Eye (tissue), 1 donor: ENCODE measurements around the gene PIK3R1.

Source experiments
- DNase-seq: peaks from one replicate; pipeline ENCODE4 v3.0.0-alpha.2; 2015

Gene PIK3R1

DNA sequence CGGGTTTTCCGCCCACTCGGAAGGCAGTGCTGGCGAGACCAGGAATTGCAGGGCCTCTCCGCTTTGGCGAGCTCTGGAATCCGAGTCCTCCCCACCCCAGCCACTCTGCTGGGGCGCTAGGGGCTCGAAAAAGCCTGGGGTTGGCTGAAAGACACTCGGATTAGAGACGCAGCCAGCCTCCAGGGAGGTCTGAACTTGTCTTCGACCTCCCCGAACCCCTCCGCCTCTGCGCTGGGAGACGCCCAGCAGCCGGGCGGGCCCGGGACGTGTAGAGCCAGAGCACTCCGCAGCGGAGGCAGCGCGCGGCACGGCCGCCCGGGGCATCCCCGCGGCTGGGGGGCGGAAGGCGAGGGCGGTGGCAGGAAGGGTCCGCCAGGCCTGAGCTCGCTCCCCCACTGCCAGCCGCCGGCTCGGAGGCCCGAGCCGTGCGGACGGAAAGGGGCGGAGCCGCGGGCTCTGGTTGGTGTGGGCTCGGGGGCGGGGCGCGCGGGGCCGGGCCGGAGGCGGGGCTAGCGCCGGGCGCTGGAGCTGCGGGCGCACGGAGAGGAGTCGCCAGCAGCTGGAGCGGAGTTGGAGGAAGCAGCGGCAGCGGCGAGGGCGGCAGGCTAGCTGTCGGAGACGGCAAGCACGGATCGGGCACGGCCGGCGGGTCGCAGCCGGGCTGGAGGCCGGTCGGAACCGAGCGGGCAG, at the start of gene PIK3R1:
PIK3R1 (plus strand) TSS at position 549 of the 690 bp plus-strand sequence. CDS start 10,920 bp downstream, outside the sequence.
- peak; percentile 98 for DNase-seq

DNA sequence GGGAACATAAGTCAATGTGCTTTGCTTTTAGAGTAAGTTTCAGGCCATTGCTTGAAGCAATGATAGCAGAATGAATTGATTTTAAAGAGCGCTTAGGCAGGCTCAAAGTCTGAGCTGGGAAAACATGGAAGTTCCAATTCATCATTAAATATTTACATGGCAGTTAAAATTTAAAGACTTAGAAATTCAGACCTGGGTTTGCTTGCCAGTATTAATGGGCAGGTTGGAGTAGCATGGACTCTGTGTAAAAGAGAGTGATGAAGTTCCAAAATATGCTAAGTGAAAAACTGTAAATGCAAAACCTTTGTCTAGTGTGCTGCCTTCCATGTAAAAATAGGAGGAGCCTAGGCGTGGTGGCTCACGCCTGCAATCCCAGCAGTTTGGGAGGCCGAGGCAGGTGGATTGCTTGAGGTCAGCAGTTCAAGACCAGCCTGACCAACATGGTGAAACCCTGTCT, 48.3 kb upstream of the PIK3R1 start:
- no peak for DNase-seq

DNA sequence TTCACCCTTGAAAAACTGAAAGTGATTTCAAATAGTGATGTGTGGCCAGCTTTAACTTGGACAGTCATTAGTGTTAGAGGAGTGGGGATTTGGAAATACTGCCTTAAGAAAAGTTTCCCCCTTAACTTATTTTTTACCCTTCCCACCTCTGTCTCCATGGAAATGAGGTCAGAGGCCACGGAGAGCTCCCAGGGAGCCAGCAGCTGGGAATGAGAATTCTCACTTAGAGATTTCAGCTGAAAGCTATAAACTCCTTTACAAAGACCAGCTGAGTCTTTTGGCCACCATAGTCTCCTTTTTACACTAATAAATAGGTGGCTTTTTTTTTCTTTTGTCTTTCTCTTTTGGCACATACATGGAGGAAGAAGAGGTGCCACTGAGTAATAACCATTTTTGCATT, 45.7 kb upstream of the PIK3R1 start:
- DNase-seq = peak; percentile 83

DNA sequence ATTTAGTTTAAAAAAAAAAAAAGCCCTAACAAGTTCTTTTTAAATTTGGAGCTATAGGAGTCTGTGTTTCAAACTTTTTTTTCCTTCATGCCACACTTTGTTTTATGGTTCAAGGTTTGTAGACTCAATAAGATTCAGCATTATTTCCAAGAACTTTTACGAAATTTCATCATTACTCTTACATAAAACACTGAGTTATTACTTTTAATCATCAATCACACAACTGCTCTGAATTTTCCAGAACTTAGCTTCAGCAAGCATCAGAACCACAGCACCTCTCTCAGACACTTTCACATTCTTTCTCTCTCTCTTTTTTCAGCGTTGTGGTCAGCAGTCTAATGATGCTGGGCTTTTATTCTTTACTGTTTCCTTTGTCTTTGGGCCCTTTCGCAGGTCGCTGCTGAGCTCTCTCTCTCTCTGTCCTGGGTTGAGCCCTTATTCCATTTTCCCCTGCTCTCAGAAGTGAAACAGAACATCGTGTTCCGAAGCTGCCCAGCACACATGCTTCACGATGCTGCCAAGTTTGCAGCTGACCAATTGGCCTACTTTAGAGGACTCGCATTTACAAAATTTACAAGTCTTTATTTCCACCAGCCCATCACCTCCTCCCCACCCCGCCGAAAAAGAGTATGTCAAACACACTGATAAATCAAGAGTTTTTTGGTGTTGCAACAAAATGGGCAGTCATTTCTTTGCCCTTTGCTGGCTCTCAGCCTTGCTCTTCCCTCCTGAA, 44.6 kb upstream of the PIK3R1 start:
- peak; percentile 47 for DNase-seq

DNA sequence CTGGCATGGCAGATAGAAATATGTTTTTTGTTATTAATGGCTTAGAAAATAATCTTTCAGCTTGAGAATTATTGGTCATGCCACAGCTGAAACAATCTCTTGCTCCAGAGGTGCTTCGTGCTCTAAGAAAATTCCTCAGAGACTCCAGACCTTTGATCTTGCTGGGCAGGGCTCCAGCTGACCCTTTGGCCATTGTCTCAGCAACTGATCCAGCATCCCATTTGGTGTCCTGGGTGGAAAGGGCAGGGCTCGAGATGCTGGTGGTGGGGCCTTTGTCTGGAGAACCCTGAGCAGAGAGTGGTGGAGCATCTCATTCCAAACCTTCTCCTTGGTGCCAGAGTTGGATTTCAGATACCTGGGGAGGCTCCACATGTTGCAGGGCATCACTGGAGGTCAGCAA, 43.2 kb upstream of the PIK3R1 start:
- DNase-seq = no peak

DNA sequence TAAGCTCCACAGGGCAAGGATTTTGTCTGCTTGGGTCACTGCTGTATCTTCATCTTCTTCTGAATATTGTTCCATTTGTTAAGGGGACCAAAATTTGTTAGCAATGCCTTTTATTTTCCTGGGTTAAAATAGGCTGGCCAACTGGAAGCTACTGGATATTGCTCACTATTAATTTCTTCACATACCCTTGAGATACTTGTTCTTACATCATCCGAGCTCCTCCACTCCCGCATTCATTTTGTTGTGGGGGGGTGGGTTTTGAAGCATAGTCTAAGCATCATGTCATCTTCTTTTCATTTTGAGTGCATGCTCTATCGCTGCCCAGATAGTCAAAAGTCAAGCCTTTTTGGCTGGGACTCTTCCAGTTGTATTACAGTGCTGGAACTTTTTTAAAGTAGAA, 42.5 kb upstream of the PIK3R1 start:
- DNase-seq = no peak

DNA sequence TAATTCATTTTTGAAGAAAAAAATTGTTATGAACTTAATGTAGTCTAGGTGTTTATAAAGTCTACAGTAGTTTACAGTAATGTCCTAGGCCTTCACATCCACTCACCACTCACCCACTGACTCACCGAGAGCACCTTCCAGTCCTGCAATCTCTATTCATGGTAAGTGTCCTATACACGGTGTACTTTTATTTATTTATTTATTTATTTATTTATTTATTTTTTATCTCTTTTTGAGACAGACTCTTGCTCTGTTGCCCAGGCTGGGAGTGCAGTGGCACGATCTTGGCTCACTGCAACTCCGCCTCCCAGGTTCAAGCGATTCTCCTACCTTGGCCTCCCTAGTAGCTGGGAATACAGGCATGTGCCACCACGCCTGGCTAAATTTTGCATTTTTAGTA, 39.3 kb upstream of the PIK3R1 start:
- no peak for DNase-seq

DNA sequence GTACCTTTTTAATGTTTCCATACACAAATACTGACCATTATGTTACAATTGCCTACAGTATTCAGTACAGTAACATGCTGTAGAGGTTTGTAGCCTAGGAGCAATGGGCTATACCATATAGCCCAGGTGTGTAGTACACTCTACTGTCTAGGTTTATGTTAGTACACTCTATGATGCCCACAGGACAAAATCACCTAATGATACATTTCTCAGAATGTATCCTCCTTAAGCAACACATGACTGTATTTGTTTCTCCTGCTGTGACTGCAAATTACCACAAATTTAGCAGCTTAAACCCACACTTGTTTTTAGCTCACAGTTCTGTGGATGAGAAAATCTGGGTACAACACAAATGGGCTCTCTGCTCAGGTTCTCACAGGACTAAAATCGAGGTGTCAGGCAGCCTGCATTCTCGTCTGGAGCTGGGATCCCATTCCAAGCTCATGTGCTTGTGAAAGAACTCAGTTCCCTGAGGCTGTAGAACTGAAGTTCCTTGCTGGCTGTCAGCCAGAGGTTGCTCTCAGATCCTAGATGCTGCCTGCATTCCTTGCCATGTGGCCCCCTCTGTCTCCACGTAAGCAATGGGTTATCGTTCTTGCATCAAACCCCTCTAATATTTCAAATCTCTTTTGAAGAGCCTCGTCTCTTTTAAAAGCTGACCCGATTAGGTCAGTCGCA, 38.6 kb upstream of the PIK3R1 start:
- no peak for DNase-seq

DNA sequence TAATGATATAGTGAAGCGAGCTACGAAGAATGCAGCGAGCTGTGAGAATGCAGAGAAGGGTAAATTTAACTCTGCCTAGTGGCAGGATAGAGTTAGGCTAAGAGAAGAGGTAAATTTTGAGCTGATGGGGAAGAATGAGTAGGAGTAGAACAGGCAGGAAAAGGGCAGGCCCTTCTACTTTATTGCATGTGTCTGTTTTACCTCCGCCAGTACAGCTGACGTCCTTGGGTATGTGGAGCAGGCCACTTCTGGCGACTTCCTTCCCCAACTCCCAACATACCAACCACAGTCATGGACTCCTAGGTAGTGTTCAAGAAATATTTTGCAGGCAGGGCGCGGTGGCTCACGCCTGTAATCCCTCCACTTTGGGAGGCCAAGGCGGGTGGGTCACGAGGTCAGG, 37.9 kb upstream of the PIK3R1 start:
- no peak for DNase-seq

DNA sequence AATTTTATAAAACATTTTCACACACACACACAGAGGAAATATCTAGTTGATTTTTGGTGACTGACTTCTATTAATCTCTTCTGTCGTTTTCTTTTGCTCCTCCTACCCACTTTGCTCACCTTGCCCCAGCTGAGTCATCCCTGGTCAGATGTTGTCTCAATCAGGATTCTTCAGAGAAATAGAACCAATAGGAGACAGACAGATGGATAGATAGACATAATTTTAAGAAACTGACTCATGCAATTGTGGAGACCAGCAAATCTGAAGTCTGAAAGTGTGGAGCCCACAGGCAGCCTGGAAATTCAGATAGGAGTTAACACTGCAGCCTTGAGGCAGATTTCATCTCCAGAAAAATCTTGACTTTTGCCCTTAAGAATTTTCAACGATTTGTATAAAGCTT, 37.0 kb upstream of the PIK3R1 start:
- DNase-seq = no peak

DNA sequence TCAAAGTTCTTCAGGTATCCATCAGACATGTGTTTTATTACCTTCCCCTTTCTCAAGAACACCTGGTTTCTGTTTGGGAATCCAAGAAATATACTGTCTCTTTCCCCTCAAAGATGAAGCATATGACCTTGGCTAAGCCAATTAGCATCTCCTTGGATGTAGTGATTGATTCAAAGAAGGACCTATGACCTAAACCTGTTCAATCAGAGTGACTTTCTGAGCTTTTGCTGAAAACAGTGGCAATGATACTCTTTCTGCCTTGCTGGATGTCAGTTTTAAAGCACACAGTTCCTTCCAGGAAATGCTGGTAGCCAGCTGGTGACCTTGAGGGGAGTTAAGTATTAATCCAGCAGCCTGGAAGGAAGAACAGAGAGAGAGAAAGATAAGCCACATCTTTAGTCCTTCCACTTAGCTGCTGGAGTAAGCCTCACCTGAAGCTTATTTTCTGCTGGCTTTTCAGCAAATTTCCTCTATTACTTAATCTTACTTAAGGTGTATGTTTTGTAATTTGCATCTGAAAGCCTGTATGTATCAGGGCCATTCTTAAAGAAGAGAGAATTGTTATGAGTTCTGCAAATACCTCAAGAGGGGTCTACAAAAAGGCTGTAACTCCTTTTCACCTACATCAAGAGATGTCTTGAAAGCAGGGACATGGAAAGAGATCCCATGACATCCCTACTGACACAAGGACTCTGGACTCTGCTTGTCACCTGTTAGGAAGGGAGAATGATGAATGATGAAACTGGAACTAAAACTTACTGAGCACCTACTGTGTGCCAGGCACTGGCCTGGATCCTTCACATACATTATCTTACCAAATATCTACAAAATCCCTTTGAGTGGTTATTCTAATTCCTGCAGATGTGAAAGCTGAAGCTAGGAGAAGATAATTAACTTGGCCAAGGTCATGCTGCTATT, 35.2 kb upstream of the PIK3R1 start:
- DNase-seq = no peak

DNA sequence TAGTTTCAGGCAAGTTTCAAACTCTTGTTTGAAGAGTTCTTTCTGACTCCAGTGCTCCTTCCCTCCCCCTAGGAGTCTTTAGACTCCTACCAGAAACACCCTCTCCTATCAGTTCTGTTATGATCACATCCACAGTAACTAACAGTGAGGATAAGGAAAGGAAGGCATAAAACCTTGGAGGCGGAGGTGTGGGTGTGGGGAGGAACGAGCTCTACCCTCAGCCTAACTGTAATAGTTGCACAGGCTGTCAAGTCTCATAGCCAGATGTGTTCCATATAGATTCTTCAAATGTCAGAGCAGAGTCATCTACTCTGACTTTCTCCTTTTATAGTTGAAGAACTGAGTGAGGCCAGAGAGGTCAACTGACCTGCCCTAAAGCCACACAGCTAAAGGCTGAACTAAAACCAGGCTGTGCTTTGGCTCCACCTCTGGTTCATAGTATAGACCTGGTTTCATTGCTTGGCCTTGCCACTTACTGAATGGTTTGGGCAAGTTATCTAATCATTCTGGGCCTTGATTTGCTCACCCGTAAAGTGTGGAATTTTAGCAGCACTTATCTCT, 34.4 kb upstream of the PIK3R1 start:
- no peak for DNase-seq

DNA sequence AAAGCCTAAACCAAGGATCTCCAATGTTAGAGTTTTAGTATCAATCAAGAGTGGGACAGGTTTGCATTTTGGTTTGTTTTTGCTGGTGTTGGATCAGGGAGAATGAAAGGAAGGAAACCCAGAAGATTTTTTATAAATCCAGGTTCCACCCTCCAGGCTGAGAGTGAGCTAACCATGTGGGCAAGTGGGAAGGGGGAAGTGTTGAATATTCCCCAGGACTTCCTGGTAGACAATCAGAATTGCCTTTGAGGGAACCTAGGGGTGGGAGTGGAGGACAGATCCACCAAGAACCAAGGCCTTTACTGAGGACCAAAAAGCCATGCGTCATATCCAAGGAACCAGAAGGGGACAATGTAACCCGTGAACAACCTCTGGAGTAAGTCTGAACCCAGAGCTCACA, 33.5 kb upstream of the PIK3R1 start:
- DNase-seq = no peak

DNA sequence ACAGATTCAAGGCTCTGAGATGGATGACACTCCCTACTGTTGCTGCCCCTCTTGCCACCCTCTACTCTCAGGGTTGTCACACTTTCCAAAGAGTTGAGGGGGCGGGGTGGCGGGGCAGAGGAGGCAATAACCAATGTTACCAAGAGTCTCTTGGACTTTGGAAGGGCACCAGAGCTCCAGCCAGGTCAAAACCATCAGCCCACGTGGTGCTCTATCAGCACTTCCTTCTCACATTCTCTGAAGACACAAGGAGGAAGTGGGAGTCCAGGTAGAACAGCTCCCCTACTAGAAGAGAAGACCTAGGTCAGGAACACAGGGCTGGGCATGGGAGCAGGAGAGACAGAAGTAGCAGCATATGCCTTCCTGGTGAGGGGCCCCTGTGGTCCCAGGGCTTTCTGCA, 33.0 kb upstream of the PIK3R1 start:
- no peak for DNase-seq

DNA sequence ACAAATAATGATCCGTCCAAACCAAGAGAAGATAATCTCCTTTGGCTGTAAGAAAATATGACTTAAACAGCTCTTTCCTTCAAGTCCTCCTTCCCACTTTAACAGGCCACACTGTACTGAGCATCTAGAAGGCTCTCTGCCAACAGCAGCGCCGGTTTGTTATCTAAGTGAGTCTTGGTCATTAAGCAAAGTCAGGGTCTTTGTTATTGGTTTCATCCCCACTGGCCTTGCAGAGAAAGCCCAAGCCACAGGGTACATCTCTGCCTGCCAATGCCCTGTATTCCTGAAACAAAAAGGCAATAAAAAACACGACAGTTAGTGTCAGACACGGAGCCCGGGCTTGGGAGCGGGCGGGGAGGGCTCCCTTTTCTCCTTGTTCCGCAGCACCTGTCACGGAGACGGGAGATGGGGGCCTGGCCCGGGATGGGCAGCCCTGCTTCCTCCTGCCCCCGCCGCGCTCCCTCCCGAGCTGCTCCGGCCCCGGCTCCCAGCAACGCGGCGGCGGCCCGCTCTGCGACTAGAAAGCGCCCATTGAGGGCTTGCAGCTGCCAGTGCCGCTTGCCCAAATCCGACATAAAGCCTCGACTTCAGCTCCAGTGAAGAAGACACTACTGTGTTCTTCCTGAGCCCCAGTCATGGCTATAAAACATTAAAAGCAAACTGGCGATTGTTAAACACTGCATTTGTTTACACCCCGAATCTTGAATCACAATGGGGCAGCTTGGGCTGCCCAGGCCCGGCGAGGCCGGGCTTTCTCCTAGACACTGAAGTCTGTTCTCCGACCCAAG, 28.1 kb upstream of the PIK3R1 start:
- peak; percentile 80 for DNase-seq

DNA sequence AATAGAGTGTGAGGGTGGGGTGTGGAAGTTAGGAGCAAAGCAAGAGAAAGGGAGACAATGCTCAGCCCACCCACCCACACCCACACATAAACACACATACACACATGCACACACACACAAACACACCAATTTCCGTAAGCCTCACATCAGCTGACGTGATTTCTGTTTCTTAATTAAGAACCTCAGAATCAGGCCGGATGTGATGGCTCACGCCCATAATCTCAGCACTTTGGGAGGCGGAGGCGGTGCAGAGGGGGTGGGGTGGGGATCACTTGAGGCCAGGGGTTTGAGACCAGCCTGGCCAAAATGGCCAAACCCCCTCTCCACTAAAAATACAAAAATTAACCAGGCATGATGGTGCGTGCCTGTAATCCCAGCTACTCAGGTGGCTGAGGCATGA, 26.4 kb upstream of the PIK3R1 start:
- no peak for DNase-seq

DNA sequence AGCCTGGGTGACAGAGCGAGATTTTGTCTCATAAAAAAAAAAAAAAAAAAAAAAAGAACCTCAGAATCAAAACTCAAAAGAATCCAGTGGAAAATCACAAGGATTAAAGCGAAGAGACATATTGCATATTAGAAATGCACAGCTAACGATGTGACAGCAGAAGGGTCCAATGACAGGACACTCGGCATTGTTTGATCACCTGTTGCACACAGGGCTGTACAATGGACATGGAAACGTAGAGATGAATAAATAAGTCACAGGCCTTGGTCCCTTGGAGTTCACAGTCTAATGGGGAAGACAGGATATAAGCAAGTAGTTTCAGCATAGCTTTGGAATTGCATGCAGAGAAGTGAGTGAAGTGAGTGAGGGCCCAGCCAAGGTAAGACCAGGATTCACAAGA, 25.9 kb upstream of the PIK3R1 start:
- no peak for DNase-seq

DNA sequence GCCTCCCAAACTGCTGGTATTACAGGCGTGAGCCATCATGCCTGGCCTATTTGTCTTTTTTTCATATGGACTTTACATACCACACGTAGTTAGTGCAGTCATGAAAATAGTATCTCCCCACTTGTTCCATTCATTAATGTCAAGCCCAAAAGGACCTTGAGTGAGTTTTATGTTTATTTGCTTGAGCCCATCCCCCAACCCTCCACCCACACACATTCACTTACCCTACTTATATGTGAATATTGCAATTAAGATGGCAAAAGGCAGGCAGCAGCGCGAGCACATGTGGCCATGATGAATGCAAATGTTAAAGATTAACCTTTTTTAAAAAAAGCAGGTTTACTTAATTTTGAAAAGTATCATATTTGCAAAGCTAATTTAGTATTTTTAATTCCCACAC, 24.9 kb upstream of the PIK3R1 start:
- no peak for DNase-seq

DNA sequence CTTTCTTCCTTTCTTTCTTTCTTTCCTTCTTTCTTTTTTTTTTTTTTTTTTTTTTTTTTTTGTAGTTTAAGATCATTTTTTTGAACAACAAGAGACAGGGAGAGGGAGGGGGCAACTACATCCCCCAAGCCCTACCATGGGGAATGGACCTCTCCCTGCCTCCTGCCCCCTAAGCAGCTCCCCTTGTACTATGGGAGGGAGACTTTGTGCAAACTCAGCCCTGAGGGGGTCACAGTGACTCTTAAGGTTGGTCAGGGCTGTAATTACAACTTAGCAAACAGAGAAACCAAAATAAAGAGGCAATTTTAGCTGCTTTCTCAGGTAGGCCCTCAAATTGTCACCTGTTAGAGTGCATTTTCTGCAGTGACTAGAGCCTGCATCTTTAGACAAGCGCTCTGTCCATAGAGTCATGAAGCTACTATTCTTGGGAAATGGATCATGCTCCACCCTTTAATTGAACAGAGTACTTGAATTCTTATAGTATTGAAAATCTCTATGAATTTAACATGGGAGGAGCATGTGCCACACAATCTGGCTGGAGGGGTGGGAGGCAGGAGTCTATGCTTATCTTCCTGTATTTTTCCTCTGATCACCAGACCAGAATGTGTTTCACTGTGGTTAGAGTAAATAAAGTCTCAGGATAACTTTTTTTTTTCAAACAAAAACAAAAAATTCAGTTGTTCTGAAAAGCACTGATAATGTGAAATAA, 24.3 kb upstream of the PIK3R1 start:
- no peak for DNase-seq

DNA sequence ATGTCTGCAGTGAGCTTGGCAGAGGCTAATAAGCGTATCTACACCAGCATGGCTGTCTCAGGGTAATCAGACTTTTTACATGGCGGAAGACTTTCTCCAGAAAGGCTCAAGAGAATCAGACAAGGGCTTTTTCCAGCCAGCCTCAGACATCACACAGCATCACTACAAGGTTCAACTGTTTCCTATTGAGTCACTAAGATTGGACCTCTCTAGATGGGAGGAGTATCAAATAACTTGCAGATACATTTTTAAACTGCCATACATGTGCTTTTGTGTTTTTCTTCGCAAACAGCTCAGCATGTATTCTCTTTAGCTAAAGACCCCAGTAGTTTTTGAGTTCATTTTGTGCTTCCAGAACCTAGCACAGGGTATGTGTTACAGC, 22.9 kb upstream of the PIK3R1 start:
- DNase-seq = no peak

DNA sequence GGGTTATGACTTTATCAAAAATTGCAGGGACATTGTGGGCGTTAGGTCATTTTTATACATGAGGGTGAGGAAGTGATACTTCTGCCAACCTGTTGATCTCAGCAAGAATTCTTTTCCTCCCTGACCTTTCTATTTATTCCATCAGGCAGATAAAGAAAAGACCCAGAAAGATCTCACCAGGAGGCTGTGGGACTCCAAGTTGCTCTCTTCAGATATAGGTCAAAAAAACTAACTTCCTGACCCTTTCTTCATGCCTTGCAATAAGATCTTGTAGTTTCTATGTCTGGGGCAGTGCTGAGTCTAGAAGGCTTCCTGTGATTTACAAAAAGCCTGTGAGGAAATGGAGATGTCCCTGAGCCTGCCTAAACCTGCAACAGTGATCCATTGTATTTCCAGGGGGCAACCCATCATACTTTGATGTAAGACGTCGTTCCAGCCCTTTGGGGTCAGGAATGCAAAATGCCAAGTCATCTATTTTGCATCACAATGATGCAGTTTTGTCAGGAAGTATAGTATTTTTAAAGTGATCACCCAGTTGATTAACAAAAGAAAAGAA, 22.0 kb upstream of the PIK3R1 start:
- DNase-seq = no peak
